NCI-H1105 treated with DMSO at 0.1 percent for 48 hours (cell line): ENCODE results near the gene GCAT.
A peak's percentile ranks its signal among the peaks of the same experiment; 100 is the strongest.
"Not testable (repeated sequence)": the region's sequence is repeated elsewhere in the genome, so short reads cannot be mapped to it uniquely, and the experiment has no call there.

Source experiments
- DNase-seq: peaks from one replicate; lab custom pipeline; 2025; lab: John Stamatoyannopoulos, UW

GCAT gene

DNA sequence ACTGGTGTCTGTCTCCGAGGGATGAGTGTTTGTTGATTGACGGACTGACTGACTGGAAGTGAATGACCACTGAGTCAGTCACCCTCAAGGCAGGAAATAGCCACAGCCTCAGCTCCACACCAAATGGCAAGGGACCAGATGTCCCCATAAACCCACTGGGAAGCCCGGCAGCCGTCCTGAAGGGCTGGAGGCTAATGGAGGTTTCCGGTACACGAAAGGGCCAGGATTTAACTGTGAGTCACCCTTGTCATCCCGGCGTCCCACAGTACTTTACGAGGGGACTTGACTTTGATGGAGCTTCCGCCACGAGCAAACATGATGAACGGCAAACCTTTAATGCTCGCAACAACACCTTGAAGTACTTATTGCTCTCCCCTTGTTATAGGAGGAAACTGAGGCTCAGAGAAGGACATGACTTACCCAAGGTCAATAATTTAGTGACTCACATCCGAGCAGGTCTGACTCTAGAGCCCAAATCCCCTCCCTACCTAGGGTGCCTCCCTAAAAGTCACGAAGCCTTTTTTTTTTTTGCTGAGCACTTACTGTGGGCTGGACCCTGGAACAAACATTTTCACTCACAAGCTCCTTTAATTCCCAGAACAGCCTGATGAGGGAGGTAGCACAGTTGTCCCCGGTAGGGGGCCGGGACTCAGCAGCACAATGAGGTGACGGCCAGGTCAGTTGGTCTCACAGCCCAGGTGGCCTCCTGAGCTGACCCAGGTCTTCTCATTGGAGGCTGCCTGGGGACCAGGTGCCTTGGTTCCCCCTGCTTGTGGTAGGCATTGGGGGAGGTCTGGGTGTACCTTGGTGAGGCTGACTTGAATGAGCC lies 25.2 kb upstream of the GCAT start:
- DNase-seq, result no peak

GRCh38 chr22:37784829-37785495 lies 22.8 kb upstream of the GCAT start:
- peak; percentile 34 for DNase-seq

DNA sequence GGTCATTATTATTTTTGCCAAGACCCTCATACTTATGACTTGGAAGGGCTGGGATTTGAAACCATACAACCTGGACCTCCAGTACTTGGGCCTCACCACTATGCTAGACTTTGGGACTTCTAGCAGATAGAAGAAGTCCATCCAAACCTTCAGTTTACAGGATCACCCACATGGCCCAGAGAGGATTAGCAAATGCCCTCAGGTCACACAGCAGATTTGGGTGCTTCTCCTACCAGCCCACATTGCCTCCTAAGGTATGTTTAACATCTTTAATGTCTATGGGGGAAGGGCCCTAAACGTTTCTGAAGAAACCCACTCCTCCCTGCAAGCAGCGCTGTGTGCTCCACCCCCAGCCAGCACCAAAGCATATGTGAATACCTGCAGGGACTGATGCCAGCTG lies 17.5 kb upstream of the GCAT start:
- no peak for DNase-seq

GRCh38 chr22:37792494-37792893 lies 15.2 kb upstream of the GCAT start:
- DNase-seq, result no peak

- no peak for DNase-seq
These were observed 13.4 kb upstream of the GCAT start for GRCh38 chr22:37794376-37794775.

DNA sequence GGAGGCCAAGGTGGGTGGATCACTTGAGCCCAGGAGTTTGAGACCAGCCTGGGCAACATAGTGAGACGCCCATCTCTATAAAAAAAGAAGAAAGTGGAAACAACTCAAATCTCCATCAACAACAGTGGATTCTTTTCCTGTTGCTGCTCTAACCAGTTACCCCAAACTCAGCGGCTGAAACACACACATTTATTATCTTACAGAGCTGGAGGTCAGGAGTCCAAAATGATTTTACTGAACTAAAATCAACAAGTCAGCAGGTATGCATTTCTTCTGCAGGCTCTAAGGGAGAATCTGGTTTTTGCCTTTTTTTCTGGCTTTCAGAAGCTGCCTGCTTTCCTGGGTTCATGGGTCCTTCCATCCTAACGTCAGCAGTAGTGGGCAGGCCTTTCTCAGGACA lies 11.7 kb upstream of the GCAT start:
- no peak for DNase-seq

DNA sequence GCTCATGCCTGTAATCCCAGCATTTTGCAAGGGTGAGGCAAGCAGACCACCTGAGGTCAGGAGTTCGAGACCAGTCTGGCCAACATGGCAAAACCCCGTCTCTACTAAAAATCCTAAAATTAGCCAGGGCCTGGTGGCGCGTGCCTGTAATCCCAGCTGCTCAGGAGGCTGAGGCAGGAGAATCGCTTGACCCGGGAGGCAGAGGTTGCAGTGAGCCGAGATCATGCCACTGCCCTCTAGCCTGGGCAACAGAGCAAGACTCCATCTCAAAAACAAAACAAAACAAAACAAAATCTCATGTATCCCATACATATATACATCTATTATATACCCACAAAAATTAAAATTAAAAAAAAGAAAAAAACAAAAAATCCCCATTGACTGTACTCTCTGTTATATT lies 10.5 kb upstream of the GCAT start:
- not testable (repeated sequence) for DNase-seq

GRCh38 chr22:37797874-37798500 lies 9.7 kb upstream of the GCAT start:
- DNase-seq, result no peak

DNA sequence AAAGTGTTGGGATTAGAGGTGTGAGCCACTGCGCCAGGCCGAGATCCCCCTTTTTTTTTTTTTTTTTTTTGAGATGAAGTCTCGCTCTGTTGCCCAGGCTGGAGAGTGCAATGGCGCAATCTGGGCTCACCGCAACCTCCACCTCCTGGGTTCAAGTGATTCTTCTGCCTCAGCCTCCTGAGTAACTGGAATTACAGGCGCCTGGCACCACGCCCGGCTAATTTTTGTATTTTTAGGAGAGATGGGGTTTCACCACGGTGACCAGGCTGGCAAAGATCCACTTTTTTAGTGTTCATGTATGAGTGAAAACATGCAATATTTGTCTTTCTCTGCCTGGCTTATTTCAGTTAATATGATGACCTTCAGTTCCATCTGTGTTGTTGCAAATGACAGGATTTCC lies 7.8 kb upstream of the GCAT start:
- DNase-seq, result not testable (repeated sequence)

DNA sequence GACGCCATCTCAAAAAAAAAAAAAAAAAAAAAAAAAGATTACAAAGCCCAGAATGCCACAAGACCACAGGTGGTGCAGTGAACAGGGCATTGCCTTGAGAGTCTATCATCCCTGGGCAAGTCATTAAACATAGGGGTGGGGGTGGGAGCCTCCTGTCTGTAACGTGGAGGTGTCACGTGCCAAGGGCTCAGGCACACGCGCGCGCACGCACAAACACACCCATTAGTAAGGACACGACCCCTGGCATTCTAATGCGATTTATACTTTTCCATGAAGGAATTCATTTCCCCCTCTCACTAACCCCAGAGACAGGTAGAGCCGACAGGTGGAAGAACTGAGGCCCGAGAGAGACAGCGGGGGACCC lies 5.8 kb upstream of the GCAT start:
- DNase-seq, result no peak

DNA sequence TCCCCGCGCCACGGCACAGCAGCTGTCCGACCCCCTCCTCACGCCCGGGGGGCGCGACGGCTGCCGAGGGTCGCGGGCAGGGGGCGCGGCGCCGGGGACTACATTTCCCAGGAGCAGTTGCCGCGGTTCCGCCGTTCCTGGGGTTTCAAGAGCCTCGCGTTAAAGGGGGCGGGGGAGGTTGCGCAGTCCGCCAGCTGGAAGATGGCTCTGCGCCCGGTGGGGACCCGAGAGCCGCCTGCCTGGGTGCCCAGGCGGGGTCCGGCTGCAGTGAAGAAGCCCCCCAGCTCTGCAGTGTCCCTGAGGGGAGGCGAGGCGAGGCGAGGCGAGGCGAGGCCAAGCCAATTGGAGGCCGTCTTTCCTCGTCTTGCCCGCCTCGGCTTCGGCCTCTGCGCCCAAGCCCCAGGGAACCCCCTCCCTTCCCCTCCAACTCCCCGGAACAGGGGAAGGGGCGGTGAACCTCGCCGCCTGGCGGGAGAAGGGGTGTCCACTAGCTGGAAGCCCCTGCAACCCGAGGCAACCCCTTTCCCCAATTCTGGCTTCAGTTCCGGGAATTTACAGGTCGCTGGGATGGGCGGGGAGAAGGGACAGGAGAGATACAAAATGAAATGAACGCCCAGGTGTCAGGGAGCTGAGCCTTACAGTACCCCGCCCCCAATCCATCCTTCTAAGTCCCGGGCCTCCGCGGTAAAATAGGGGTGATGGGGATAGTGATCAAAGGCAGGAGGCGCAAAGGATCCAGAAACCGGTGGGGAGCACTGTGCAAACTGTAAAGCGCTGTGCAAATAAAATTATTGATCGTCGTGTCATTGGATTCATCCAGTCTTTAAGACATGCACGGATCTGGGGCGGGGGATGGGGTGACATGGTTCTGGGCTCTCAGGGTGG lies 5.2 kb upstream of the GCAT start:
- DNase-seq, result peak; percentile 47

DNA sequence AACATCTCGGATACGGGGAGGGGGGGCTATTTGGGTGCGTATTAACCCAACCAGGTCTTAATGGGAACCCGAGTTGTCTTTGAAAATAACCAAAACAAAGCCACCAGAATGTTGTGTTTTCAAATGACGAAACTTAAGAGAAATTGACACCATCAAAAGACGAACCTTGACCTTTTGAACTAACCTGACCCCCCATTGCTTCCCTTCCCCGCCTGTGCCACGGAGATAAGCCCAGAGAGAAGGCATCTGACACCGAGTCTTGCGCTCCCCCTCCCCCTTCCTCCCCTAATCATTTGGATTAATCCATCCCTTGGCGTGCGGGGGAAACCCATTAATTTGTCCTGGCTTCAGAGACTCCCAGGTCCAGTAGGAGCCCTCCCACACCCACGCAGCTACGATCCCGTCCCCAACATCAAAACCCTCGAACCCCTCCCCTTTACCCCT lies 4.5 kb upstream of the GCAT start:
- no peak for DNase-seq

DNA sequence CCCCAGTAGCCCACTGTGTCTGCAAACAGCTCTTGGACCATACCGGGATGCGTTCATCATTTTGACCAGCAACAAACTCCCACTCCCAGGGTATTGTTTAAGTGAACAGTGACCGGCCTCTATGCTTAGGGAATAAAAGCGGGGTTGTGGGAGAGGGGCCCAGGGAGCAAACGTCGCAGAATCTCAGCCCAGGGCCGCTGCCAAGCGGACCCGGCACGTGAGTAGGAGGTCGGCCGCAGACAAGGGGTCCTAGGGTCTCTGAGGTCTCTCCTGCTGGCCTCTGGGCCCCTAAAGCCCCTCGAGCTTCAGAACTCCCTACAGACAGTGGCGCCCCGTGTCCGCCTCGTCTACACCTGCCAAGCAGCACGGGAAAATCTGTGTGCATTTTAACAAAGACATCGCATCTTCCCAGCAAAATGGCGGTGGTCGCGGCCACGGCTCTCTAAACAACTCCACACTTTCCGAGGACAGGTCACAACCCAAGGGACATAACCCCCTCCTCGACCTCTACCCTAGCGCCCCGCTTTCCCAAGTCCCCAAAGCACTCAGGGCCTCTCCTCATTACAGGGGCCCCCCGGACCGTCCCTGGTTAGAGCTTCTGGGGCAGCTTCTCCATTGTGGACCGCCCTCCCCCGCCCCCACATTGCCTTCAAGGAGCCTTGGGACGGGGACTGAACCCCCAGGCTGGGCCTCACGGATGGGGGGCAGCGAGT lies 3.9 kb upstream of the GCAT start:
- no peak for DNase-seq

DNA sequence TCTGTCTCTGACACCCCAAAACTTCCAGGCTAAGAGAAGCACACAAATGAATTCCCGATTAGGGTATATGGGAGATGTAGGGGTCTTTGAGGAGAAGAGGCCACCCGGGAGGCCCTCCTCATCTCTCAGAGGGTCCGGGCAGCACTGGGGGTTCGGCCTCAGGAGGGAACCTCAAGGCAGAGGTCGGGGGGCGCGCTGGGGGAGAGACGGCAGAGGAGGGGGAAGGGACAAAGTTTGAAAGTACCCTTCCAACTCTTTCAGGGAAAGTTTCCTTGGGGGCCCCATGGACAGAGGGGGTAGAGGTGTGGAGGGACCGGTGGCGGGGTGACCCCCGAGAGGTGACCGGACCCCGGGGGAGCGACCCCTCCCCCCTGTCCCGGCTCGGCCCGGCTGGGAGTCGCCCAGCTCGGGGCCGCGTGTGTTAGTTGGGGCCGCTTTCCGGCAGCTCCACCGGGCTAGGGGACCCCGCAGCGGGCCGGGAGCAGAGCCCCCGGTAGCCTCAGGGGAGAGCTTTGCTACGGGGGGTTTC lies 3.3 kb upstream of the GCAT start:
- no peak for DNase-seq

GRCh38 chr22:37804881-37805809 lies 2.6 kb upstream of the GCAT start:
- DNase-seq, result peak; percentile 71

GRCh38 chr22:37805810-37806277 lies 1.9 kb upstream of the GCAT start:
- DNase-seq, result no peak

DNA sequence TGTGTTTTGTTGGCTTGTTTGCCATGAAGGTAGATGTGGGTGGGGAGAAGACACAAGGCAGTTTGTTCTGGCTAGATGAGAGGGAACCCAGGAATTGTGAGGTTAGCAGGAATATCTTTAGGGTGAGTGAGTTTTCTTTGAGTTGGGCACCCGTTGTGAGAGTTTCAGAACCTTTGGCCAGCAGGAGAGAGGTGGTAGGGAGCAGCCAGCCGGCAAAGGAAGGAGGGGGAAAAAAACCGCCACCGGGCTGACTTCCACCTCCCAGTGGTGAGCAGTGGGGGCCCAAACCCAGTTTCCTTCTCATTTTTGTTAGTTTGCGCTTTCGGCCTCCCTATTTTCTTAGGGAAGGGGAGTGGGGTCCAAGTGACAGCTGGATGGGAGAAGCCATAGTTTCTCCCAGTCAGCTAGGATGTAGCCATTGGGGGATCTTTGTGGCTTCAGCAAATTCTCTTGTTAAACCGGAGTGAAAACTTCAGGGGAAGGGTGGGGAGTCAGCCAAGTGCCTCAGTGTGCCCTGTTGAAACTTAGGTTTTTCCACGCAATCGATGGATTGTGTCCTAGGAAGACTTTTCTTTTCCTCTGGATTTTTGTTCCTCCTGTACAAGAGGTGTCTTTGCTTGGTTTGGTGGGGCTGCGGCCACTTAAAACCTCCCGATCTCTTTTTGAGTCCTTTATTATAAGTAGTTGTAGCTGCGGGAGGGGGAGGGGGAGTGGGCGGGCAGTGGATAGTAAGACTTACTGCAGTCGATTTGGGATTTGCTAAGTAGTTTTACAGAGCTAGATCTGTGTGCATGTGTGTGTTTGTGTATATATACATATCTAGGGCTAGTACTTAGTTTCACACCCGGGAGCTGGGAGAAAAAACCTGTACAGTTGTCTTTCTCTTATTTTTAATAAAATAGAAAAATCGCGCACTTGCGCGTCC lies 1.1 kb upstream of the GCAT start:
- DNase-seq, result no peak

GRCh38 chr22:37808294-37808657 lies 542 bp downstream of the GCAT start:
- DNase-seq, result no peak
